HAP-1 (cell line): ENCODE measurements around the gene FNDC11.
"Not testable (repeated sequence)": the region's sequence is repeated elsewhere in the genome, so short reads cannot be mapped to it uniquely, and the experiment has no call there.

ENCODE experiments used
- DNase-seq, 2 experiments: peaks; one replicate each; pipeline ENCODE4 v3.0.0-alpha.2; 2016 to 2020; ENCODE audit warnings: low spot score in 2 of 2
- H3K27me3 ChIP-seq: fragments of 250-450 bp; sonication (Bioruptor Pico); 2 replicates; pipeline ENCODE4 v1.5.1; 2020; ENCODE audit warnings: low read depth, mild to moderate bottlenecking, moderate library complexity
- H3K36me3 ChIP-seq: fragments of 250-450 bp; sonication (Bioruptor Pico); replicated peaks from 2 replicates; pipeline ENCODE4 v1.5.1; 2020; ENCODE audit warnings: mild to moderate bottlenecking
- H3K4me1 ChIP-seq: fragments of 250-450 bp; sonication (Bioruptor Pico); 2 replicates; pipeline ENCODE4 v1.5.1; 2020; ENCODE audit warnings: mild to moderate bottlenecking
- H3K4me3 ChIP-seq: fragments of 250-450 bp; sonication (Bioruptor Pico); 2 replicates; pipeline ENCODE4 v1.5.1; 2020; ENCODE audit warnings: mild to moderate bottlenecking, moderate library complexity
- H3K9me3 ChIP-seq: fragments of 250-450 bp; sonication (Bioruptor Pico); 2 replicates; pipeline ENCODE4 v1.5.1; 2020; ENCODE audit warnings: mild to moderate bottlenecking, moderate library complexity
- in situ Hi-C: fragments of 300-500 bp; cut with MboI; formaldehyde crosslinking; loops from 3 replicates; pipeline ENCODE4 v1.14.3; 2020; ENCODE audit warnings: low sequenced_read_pairs, inconsistent platforms, mixed read lengths

Gene FNDC11

DNA sequence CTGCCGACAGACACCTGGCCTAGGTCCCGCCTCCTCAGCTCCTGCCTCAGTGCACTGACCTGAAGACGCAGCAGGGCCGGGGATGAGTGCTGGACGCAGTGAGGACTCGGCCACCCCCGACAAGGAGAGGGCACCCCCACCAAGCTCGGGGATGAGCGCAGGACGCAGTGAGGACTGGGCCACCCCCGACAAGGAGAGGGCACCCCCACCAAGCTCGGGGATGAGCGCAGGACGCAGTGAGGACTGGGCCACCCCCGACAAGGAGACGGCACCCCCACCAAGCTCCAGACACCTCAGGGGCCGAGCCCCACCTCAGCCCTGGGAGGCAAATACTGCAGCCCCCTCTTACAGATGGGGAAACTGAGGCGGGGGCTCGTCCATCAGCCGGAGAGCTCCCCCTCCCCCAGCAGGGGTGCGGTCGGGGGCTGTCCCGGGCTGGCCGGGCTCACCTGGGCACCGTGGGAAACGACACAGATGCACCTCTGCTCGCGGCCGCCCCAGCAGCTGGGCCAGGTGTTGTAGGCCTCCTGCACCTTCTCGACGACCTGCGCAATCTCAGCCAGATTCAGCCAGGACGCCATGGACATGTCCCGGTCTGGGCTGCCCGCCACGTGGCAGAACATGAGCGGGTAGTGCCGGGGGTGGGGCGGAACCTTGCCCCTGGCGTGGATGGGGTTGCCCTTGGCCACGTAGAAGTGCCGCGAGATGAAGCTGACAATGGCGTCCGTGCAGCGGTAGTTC is 12.6 kb downstream of the FNDC11 start:
- Histone ChIP-seq H3K4me3 (no peak overlapping the region), H3K27me3 (no peaks in the 10 kb centered on the region), H3K9me3 (no peaks in the 10 kb centered on the region), H3K36me3 (no peaks in the 10 kb centered on the region), H3K4me1 (no peaks in the 10 kb centered on the region)
- no peak for DNase-seq
- in situ Hi-C loops: no loop called here

DNA sequence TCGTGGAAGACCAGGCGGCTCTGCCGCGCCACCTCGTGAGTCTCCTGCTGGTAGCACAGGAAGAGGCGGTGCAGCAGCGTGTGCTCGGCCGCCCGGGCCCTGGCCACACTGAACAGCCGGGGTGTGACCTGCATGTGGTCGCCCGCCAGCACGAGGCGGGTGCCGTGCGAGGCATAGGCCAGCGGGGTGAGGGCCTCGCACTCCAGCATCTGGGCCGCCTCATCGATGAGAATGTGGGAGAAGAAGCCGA is 13.1 kb downstream of the FNDC11 start:
- H3K4me1 ChIP-seq: no peaks in the 10 kb centered on the region
- no peaks in the 10 kb centered on the region for H3K9me3 ChIP-seq
- no peak for DNase-seq
- no peaks in the 10 kb centered on the region for H3K27me3 ChIP-seq
- no peaks in the 10 kb centered on the region for H3K36me3 ChIP-seq
- in situ Hi-C loops: no loop called here
- no peak overlapping the region for H3K4me3 ChIP-seq

DNA sequence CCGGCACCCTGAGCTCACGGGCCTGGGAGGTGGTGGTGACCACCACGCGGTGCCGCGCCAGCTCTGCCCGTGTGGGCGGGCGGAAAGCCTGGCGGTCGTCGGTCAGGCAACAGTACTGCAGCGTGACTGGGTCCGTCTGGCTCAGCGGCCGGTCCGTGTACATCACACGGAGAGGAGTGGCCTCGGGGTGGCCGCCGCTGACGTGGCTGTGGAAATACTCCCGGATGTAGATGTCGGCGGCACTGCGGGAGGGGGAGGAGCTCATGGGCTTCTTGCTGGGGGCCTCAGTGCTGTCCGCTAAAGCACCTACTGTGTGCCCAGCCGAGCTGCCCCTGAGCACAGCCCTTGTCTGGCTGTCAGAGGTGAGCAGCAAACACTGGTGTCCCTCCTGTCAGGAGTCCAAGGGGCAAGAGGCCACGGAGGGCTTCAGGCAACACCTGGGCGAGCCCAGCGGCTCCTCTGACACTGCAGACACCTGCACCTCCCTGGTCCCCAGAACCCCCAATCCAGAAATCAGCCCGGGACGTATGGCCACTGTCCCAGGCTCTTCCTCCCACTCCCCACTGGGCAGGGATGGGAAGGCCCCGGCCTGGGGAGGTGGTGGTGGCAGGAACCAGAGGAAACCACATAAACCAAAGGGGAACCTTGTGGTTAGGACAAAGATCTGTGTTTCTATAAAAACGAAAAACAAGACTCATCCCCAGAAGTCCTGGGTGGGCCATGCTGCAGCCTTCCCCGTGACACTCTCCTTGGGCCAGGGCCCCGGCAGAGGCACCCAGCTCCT is 13.6 kb downstream of the FNDC11 start:
- no peaks in the 10 kb centered on the region for H3K27me3 ChIP-seq
- H3K36me3 ChIP-seq: no peaks in the 10 kb centered on the region

DNA sequence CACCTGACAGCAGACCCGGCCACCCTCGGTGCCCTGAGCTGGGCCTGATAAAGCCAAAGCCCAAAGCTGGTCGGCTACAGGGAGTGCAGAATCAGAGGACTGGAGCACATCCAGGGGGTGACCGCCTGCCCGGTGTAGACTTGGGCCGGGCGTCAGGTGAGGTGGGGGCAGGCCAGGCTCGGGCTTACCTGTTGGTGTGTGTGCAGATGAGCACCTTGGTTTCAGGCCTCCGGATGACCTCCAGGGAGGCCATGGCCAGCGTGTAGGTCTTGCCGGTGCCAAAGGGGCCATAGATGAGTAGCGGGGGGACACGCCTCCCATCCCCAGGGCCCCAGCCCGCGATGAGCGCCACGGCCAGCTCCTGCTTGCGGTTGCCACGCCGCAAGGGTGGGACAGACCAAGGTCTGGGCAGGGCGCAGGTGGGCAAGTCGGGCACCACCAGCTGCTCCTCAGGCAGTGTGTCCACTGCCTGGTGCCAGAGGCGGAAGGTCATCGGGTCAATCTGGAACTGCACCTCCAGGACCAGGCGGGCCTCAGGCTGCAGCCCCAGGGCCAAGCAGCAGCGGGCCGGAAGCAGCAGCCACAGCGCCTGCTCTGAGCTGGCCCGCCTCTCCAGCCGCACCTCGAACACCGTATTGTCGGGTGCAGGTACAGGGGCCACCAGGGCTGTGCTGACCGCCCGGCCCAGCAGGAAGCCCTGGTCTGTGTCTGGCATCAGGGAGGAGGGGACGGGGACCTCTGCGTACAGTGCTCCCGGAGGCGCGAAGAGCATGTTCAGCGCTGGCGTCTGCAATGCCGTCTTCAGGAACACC is 14.4 kb downstream of the FNDC11 start:
- no peaks in the 10 kb centered on the region for H3K36me3 ChIP-seq
- H3K4me1 ChIP-seq: no peaks in the 10 kb centered on the region
- H3K9me3 ChIP-seq: no peaks in the 10 kb centered on the region
- in situ Hi-C loops: no loop called here
- no peak overlapping the region for H3K4me3 ChIP-seq
- DNase-seq: no peak
- no peaks in the 10 kb centered on the region for H3K27me3 ChIP-seq

More for the DNA sequence above, 13.6 kb downstream of the FNDC11 start:
- Histone ChIP-seq H3K4me3 (no peak overlapping the region), H3K4me1 (no peaks in the 10 kb centered on the region), H3K9me3 (no peaks in the 10 kb centered on the region)
- DNase-seq: no peak
- in situ Hi-C loops: no loop called here

DNA sequence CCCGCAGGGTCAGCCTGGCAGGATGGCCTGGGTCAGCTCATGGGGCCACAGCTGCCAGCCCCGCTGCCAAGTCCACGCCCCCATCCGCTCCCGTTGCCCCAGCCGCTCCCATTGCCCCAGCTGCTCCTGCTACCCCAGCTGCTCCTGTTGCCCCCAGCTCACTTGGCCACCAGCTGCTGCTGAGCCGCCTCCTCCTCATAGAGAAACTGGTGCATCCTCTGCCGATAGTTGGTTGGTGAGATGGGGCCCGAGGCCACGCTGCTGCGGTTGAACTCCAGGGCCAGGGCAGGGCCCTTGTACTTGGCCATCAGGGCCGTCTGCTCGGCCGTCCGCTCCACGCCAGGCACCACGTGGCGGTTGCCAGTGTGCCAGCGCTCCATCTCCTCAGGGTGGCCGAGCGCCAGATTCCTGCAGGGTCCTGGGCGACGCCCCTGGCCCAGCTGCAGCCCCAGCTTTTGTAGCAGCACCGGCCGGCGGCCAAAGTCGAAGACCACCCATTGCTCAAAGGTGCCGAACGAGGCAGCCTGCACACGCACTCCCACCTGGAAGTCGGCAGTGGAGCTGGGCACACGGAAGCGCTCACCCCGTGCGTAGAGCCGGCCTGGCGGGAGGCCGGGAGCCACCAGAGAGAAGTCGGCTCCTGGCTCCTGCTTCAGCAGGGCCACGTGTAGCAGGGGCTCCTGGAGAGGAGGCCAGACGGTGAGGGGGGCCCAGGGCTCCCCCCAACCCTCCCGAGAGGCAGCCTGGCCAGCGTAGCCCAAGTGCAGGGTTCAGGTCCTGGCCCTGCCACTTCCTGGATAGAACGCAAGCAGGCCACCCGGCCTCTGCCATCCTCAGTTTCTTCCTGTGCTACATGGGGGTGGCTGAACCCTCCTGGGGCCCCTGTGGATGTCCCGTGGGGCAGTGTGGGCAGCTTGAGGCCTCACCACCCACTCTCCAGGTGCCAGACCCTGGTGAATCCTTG is 15.3 kb downstream of the FNDC11 start:
- DNase-seq: no peak
- in situ Hi-C loops: no loop called here
- Histone ChIP-seq H3K36me3 (no peaks in the 10 kb centered on the region), H3K4me3 (no peak overlapping the region), H3K4me1 (peaks cover under 1% of the 10 kb centered on the region; the same call in 1 of the 2 replicates), H3K27me3 (no peaks in the 10 kb centered on the region), H3K9me3 (no peaks in the 10 kb centered on the region)

DNA sequence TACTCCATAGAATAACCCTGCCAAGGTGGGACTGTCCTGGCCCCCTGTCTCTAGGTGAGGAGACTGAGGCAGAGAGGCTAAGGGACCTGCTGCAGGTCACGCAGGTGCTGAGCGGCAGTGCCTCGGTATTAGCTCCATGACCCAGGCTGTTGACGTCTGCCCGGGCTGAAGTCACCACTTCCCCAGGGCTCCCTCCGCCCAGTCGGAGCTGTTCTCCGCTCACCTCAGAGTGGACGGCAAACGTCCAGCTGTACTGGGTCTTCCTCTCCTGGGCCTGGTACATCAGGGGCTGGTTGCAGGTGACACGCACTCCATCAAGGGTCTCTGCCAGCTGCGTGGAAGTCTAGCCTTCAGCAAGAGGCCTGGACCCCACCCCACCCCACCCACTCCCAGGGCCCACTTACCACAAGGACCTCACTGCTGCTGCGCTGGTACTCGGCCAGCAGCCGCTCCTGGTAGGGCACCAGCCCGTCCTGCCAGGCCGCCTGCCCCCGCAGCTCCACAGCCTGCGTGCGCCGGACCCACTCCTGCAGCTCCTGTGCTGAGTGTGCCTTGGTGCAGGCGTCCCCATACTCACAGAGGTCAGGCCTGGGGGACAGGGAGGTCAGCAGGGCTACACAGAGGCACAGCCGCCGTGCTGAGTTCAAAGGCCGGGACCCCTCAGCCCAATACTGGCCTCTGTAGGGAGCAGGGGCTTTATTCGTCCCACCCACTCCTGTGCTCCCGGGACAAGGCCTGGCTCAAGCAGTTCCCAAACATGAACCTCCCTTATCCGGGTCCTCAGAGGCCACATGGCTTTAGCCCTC is 16.5 kb downstream of the FNDC11 start:
- in situ Hi-C loops: no loop called here
- no peak for DNase-seq
- no peaks in the 10 kb centered on the region for H3K27me3 ChIP-seq

DNA sequence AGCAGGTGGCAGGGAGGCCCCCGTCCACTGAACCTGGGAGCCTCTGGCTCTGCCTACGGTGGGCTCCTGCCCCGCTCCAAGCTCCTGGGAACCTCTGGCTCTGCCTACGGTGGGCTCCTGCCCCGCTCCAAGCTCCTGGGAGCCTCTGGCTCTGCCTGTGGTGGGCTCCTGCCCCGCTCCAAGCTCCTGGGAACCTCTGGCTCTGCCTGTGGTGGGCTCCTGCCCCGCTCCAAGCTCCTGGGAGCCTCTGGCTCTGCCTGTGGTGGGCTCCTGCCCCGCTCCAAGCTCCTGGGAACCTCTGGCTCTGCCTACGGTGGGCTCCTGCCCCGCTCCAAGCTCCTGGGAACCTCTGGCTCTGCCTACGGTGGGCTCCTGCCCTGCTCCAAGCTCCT is 17.1 kb downstream of the FNDC11 start:
- H3K27me3 ChIP-seq, DNase-seq, in situ Hi-C loops, H3K36me3 ChIP-seq, H3K4me3 ChIP-seq, H3K4me1 ChIP-seq, H3K9me3 ChIP-seq: not testable (repeated sequence)

More for the DNA sequence above, 16.5 kb downstream of the FNDC11 start:
- Histone ChIP-seq H3K4me1 (peaks cover 3% of the 10 kb centered on the region; the same call in 1 of the 2 replicates), H3K4me3 (no peak overlapping the region), H3K9me3 (no peaks in the 10 kb centered on the region), H3K36me3 (no peaks in the 10 kb centered on the region)

DNA sequence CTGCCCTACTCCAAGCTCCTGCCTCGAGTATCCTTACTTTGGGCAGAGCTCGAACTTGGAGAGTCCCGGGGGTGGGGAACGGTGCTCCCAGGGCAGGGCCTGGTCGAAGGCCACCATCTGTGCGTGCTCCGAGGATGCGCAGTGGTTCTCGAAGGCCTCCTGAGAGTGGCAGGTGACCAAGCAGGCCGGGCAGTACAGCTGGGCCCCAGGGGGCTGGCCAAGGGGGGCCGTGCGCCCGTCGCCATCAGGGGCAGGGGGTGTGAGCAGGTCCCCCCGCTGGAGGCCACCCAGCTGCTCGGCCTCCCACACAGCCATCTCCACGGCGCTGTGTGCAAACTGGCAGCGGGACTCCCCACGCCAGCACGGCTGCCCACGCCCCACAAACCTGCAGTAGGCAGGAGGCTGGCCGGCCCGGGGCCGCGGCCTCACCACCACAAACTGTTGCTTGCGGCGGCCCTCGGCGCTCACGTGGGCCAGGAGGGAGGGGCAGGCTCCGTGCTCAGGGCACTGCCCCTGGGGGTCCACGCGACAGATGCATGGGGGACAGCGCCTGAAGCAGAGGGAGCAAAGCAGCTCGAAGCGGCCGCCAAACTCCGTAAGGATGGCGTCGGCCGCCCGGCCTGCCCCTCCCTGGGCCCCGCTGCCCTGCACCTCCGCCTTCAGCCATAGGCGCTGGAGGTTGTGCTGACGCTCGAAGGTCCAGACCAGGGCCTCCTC is 18.3 kb downstream of the FNDC11 start:
- H3K4me1 ChIP-seq: peaks cover 3% of the 10 kb centered on the region; the same call in 1 of the 2 replicates
- no peaks in the 10 kb centered on the region for H3K27me3 ChIP-seq
- H3K9me3 ChIP-seq: no peaks in the 10 kb centered on the region
- no peak for DNase-seq
- no peaks in the 10 kb centered on the region for H3K36me3 ChIP-seq
- H3K4me3 ChIP-seq: no peak overlapping the region
- in situ Hi-C loops: no loop called here

DNA sequence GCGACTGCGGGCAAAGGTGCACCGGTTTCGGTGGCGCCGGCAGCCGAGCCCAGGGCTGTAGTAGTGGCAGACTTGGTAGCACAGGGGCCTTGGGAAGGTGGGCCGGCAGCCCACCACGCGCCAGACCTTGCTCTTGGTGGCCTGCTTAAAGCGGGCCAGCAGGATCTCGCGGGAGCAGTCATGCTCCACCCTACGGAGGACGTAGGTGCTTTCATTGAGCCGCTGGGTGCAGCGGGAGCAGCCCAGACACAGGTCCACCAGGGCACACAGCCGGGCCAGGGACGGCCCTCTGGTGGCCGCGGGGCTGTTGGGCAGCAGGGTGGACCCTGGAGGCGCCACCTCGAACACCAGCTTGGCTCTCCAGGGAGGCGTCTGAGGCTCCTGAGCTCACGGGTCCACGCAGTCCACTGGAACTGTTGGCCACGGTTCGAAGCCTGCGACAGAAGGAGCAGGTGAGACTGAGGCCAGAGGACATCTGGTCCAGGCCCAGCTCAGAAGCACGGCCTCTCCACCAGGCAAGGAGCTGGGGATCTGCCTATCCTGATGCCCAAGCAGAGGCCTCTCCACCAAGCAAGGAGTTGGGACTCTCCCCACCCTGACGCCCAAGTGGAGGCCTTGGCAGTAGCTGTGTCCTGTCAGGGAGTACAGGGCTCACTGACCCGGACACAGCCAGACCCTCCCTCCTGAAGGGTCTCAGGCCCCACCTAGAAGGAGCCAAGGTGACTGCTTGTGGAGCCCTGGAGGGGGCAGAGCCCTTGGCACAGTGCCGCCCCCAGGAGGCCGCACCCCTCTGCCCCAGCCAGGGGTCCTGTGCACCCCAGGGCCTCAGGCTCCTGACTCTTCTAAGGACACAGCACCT is 19.1 kb downstream of the FNDC11 start:
- no peaks in the 10 kb centered on the region for H3K9me3 ChIP-seq
- peaks cover 3% of the 10 kb centered on the region; the same call in 1 of the 2 replicates for H3K4me1 ChIP-seq
- DNase-seq: no peak
- H3K36me3 ChIP-seq: no peaks in the 10 kb centered on the region
- H3K4me3 ChIP-seq: peak overlapping the region; percentile 48
- H3K27me3 ChIP-seq: no peaks in the 10 kb centered on the region
- in situ Hi-C loops: no loop called here

DNA sequence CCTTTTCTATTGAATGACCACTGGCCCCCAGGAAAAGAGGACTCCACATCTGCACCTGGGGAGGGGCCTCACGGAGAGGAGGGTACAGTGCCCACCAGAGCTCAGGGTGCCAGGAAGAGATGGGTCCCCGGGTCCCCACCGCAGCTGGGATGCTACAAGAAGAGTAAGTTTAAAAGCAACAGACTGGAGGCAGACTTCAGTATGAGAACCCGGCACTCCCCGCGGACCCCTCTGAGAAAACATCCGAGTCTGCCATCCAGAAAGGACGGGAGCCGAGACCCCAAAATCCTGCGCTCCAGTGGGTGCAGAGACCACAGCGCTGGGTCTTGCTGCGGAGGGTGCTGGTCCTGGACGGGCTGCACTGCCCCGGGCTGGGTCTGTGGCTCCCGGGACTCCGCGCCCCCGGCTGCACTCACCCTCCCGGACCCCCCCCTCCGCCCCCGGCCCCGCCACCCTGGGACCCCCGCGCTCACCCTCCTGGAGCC is 19.7 kb downstream of the FNDC11 start:
- peak overlapping the region; percentile 48 for H3K4me3 ChIP-seq
- no peaks in the 10 kb centered on the region for H3K36me3 ChIP-seq
- peaks cover 3% of the 10 kb centered on the region; the same call in 1 of the 2 replicates for H3K4me1 ChIP-seq
- DNase-seq: no peak
- no peaks in the 10 kb centered on the region for H3K27me3 ChIP-seq
- in situ Hi-C loops: no loop called here
- H3K9me3 ChIP-seq: no peaks in the 10 kb centered on the region

DNA sequence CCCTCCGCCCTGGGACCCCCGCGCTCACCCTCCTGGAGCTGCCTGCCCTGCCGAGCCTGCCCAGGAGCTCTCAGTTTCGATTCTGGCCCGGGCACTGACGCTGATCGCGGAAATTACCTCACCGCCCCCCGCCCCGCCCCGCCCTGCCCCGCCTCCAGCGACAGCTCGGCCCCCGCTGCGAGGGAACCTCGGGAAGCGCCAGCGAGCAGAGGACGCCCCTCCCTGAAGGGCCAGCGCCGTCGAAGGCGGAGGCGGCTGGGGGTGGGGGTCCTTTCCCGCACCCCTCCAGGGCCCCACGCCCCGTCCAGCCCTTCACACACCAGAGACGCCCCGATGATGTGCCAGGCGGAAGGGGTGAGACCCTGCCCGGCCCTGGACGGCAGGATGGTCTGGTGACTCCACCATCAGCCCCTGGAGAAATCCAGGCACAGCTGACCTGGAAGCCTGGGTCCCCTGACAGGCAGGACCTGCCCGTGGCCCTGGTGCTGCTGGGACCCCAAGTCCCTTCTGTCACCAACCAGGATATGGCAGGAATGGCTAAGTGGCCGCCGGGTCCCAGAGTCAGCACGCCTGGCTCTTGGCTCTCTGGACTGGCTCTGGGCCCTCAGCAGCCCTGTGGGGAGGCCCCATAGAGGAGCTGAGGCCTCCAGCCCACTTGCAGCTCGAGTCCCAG is 20.3 kb downstream of the FNDC11 start, which contains the start of gene HELZ2:
Gene HELZ2 (minus strand): TSS at position 84 of the 673 bp plus-strand sequence. CDS start 1,854 bp downstream, outside the sequence.
- H3K4me1 ChIP-seq: peaks cover 3% of the 10 kb centered on the region; the same call in 1 of the 2 replicates
- H3K36me3 ChIP-seq: no peaks in the 10 kb centered on the region
- peak; percentile 48 to 80 for DNase-seq
- peak within 1 kb of the TSS; percentile 48 for H3K4me3 ChIP-seq
- in situ Hi-C loops: no loop called here
- no peaks in the 10 kb centered on the region for H3K27me3 ChIP-seq
- H3K9me3 ChIP-seq: no peaks in the 10 kb centered on the region
